Esophagus muscularis mucosa (tissue), 3 donors: ENCODE results near the gene HYAL1.

ENCODE experiments used
- EP300 ChIP-seq: sonication (generic); formaldehyde crosslinking; IDR thresholded peaks from one replicate; pipeline ENCODE4 v1.6.1; 2017; ENCODE audit warnings: antibody characterized with exemption
- TF ChIP-seq, protein P1 (sequence below), 3 experiments: fragments of 200-600 bp in 2 of 3; fragments of 450-650 bp in 1 of 3; sonication (generic) in 2 of 3; IDR thresholded peaks; one replicate each; pipeline ENCODE4 v1.5.1; 2017 to 2019; ENCODE audit warnings: antibody characterized with exemption in 3 of 3, mild to moderate bottlenecking in 2 of 3, moderate library complexity in 1 of 3

DNA sequence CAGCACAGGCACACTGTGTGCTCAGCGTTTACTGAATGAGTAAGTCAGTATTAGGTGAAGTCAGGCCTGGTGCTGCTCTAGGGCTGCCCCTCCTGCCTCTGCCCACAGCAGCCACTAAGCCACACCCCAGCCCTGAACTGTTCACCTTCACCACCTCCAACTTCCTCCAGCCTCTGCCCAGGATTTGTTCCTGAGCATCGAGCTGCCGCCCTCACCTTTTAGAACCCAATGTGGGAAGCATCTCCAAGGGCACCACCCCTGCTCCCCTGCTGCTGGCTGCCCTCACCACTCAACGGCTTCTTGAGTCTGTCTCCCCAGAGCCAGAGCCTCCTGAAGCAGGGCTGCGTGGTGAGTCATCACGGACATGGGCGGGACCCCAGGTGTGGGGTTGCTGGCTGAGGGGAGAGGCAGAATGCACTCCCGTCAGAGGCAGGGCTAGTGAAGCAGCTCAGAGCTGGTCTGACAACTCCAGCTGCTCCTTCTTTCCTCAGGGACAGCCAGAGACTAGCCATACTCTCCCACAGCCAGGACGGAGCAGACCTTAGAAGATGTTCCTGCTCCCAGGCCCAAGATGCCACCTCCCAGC lies 13.4 kb upstream of the HYAL1 start:
- TF ChIP-seq, protein P1, sequence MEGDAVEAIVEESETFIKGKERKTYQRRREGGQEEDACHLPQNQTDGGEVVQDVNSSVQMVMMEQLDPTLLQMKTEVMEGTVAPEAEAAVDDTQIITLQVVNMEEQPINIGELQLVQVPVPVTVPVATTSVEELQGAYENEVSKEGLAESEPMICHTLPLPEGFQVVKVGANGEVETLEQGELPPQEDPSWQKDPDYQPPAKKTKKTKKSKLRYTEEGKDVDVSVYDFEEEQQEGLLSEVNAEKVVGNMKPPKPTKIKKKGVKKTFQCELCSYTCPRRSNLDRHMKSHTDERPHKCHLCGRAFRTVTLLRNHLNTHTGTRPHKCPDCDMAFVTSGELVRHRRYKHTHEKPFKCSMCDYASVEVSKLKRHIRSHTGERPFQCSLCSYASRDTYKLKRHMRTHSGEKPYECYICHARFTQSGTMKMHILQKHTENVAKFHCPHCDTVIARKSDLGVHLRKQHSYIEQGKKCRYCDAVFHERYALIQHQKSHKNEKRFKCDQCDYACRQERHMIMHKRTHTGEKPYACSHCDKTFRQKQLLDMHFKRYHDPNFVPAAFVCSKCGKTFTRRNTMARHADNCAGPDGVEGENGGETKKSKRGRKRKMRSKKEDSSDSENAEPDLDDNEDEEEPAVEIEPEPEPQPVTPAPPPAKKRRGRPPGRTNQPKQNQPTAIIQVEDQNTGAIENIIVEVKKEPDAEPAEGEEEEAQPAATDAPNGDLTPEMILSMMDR (IDR thresholded peaks at IDR 0.05): no peak
- no peak for TF ChIP-seq EP300
